HCEC 1CT (cell line): ENCODE measurements around the gene ZNF526.

ENCODE experiments used
- DNase-seq: peaks from one replicate; pipeline ENCODE4 v3.0.0-alpha.2; 2017

The ZNF526 gene

DNA sequence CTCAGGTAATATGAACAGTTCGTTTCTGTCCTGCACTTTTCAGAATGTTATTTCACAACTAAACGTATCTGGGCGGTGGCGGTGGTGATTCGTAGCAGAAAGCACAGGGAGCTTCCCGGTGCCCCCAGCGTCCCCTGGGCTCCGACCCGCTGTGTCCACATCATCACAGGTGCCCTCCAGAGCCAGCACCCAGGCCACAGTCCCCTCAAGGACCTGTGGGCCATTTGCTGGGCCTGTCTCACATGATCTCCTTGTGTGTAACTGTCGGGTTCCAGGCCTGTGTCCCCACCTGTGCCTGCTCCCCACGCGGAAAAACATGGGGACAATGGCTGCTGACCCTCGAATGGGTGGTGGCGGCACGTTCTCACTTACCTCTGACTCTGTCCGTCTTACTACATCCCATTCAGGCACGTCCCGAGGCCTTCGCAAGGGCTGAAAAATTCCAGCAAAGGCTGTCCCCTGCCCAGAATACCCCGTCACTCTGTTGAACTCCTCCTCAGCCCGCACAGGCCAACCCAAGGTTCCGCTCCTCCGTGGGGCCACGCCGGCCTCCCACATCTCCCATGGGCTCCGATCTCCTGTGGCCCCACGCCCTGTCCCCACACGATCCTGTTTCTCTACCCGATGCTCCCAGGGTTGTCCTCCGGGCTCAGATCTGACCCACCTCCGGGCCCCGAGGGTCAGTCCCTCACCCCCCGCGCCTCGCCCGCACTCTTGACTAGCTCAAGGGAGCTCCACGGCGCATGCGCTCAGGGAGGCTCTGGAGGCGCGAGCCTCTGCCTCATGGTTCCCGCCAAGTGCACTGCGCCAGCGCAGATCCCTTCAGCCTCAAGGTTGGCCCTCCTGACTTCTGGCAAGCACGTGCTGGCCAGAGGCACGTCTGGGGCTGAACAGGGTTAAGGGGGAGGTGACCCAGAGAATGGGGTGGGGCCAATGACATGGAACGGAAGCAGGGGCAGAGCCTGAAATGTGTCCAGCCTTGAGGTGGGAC is 23.8 kb upstream of the ZNF526 start:
- DNase-seq, result no peak

DNA sequence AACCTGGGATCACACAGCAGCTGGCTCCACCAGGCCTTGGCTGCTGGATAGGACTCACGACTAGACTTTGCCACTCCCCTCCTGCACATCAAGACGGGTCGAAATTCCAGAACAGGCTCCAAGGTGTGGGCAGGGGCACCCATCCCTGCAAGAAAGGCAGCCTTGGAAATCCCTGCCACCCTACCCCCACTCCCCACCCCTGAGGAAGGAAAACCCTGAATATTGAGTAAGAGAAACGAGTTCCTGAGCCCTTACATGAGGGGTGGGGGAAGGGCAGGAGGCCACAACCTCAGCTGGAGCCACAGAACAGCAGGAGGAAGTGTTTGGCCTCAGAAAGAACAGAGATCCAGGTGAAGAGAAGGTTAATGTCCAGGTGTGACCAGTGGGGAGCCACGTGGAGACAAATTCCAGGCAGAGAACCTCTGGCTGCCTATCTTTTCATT is 22.7 kb upstream of the ZNF526 start:
- no peak for DNase-seq

DNA sequence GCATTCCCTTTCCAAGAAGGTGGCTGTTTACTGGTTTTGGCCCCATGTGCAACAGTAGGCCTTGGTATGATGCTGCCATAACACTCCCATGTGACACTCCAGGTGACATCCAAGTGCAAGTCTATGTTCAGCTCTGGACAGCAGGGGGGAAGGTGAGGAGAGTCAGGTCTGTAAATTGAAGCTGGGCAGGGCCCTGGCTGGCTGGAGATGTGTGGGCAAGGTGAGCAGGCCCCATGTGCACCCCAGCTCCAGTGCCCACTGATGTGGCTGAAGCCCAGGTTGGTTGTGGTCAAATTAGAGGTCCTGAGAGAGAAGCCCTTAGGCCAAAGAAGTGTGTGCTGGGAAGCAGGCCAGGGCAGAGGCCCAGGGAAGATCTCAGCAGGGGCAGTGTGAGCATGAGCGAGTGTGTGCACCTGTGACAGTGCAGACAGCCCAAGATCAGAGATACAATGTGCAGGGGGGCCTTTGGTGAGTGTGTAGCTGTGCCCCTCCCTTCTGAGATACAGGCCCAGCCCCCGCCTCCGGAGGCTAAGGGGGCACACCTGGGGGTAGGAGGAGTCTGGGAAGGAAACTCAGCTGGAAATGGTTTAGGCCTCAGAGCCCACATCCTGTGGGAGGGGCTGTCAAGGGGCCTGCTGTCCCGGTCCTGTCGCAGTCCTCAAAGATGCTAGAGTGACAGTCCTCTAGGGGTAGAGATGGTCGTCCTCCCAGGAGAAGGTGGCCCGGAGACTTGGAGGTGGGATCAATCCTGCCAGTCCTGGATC is 21.3 kb upstream of the ZNF526 start:
- no peak for DNase-seq

DNA sequence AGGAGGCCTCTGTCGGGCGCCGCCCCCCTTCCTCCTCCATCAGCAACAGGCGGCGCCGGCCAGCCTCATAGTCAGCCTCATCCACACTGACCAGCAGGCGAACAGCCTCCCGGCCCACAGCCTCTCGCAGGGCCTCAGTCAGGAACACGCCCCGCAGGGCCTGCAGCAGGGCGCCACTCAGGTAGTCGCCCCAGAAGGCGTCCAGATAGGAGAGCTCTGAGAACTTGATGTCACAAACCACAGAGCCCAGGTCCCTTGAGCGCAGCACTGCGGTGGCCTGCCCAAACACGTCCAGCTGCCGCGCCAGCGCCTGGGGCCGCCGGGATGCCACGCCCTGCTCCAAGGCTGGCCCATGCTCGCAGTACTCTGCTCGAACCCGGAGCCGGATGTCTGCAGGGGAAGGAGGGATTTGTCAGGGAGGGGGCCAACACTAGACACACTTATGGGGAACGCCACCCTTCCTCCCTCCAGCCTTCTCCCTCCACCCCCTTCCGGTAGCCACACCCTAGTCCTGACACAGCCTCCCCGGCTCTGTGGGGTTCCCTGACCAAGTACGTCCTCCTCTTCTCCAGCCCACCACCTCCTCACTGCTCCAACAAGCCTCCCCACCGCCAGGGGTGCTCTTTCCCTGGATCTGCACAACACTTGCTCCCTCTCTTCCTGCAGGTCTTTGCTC is 20.5 kb upstream of the ZNF526 start:
- DNase-seq, result no peak

DNA sequence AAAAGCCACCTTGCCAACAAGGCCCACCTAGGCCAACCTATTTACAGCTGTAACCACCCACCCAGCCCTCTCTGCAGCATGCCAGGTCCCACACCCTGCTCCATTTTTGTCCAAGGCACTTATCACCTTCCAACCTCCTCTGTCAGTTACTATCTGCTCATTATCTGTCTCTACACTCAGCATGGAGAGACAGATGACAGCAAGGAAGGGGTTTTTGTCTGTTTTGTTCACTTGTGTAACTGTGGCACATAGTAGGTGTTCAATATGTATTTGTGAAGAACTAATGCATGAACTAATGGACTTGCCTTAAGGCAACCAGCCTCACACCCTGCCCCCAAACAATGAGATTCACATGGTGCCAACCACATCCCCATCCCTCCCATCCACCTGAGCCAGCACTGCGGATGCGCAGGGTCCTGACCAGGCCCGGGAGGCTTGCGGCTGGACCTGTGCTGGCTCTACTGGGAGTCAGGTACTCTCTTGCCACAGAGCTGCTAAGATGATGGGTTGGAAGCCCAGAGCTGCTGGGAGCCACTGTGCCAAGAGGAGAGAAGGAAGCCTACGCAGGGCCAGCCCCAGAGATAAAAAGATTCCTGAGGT is 19.9 kb upstream of the ZNF526 start:
- DNase-seq, result no peak

DNA sequence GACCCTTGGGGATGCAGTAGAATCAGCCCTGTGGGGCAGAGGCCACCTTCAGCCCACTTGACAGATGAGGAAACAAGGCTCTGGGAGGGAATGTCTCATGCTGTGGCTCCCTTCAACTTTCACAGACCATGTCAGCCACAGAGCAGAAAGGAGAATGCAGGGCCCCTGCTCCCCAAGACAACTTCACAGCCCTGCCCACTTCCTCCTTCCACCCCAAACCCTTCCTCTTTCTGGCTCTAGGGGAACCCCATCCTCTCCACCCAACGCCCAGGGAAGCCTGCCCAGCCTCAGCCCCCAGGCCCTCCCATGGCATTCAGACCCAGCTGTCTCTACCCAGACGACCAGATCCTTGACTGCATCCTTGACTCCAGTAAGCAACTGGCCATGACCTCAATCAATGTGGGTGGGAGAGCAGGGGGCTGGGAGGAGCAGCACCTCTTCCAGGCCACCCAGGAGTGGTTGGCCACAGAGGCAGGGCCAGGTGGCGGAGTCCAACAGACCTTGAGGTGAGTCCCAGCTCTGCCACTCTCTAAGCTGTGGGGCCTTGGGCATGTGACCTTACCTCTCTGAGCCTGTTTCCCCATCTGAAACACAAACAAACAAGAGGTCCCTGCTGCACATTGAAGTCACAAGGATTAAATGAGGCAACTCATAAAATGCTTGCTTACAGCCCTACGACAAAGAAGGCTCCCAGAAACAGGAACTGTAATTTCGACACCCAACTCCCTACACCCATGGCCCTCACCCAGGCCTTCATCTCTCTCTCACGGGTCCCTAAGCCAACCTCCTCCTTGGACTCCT is 18.4 kb upstream of the ZNF526 start:
- DNase-seq, result no peak

DNA sequence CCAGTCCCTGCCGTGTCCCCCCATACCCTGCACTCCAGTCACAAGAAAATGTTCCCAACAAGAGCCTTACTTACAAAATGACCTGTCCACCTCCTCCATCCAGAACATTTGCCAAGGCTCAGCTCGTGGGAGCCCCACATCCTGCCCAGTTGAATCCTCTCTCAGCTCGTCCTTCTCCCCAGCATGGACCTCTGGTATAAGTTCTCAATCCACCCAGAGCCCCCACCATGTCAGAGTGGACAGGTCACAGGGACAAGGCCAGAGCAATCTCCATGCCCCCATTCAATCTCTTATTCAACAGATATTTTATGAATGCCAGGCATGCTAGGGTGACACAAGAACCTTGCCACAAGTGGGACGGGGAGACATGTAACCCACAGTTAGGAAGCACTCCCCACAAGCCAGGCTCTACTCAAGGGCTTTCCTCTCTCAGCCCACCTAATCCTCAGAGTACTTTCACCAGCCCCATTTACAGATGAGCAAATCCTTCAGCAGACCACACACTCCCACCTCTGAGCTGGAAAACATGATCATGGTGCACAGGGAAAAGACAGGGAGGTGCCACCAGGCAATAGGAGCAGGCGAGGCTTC is 17.7 kb upstream of the ZNF526 start:
- DNase-seq, result no peak

DNA sequence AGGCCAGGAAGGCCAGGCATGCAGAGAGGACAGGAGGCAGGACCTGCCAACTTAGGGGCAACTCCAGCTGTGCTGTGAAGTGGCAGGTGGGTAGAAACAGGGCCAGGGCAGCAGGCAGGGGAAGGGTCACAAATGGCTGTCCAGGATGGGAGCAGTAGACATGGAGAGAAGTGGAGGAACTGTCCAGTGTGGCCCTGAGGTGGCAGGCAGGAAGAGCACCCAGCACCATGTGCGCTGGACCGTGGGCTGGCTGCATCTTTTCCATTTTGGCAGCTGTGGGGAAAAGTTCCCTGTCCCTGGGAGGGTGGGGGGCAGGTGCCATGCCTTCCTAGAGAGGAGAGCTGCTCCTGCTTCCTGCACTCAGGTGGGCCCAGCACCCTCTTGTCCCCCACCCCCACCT is 16.4 kb upstream of the ZNF526 start:
- no peak for DNase-seq

DNA sequence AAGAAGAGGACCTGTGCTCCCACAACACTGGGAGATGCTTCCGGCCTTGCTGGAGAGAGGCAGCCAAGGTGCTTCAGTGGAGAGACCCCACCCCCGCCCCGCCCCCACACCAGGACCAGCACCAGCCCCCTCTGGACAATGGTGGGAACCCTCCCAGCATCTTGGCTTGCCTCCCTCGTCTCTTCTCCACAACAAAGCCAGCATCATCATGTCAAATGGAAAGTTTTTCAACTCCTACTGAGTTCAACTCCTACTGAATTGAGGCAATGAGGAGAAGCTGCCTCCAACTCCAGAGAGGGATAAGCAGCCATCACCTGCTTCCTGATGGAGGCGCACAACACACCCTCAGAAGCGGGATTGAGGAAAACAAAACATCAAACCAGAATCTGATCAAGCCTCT is 15.4 kb upstream of the ZNF526 start:
- no peak for DNase-seq

DNA sequence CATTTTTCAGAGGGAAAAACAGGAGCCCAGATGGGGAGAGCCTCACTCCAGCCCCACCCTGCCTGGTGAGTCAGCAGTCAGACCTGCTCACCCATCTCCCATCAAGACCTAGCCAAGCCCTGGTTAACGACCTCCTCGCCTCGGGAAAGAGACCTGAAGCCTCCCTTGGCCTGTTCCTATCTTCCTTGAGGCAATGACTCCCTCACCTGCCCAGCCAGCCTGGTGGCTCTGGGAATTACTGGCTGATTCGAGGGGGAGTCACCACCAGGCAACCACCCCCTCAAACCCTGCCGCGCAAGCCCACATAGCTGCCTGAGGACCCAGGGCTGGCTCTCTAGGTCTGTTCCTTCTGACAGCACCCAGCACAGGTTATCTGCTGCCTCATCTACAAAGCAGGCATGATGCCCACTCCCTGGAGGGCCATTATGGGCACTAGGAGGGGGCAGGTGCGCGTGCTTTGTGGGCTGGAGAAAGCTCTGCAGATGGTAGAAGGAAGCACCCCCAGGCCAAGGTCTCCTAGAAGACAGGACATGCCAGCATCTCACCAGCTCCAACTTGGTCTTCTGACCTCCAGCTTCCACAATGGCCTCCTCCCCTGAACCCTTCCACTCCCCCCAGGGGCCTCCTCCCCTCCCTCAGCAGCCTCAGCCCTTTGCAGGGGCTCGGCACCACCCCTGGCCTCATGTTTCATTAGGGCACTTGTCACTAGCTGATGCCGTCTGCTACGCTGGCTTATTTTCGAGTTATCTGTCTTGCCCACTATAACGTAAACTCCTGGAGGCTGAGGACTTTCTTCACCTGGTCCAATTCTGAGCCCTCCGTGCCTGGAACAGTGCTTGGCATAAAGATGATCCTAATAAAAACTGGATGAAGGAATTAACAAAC is 13.0 kb upstream of the ZNF526 start:
- DNase-seq, result peak; percentile 45

DNA sequence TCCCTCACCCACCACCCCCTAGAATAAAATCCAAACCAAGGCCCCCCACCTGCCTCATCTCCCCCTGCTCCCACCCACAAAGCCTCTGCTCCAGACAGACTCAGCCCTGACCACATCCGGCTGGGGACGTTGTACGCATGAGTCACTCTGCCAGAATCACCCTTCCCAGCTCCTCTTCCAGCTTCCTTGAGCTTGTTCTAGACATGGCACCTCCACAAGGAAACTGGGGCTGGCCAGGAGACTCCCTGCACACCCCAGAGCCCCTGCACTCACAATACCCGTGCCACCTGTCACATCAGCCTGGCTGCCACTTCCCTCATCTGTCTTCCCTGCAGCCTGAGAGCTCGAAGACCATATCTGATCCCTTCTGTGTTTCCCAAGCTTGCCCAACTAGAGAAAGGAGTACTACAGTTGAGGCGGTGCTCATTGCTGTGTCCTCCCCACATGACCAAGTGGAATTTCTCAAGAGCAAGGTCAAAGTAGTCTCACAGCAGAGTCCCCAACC is 12.3 kb upstream of the ZNF526 start:
- DNase-seq, result peak; percentile 84

DNA sequence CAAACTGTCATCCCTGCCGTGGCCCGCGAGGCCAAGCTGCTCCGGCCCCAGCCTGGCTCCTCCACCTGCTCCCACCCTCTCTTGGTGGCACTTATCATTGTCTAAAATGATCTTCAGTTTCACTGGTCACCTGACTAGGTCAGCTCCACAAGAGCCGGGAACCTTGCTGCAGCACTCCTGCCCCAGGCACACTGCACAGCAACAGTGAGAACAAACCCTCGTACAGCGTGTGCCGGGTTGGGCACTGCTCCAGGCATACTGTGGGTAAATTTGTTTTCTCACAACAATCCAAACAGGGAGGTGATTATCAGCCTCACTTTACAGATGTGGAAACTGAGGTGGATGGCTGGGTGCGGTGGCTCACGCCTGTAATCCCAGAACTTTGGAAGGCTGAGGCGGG is 11.5 kb upstream of the ZNF526 start:
- DNase-seq, result no peak

DNA sequence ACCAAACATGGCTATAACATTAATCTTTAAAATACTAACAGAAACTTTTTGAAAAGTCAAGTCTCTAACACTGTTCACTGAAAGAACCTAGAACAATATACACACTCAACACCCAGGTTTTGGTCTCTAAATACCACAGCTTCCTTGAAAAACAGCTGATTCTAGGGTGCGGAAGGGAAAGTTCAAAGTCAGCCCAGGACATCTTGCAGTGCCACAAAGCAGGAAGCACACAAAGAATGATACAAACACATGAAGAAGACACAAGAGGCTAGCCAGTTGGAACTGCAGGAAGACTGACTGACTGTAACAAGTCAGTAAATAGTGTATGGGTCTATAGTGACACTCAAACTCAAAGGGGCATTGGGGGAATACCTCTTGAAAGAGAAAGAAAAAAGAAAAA is 7.2 kb upstream of the ZNF526 start:
- DNase-seq, result no peak

DNA sequence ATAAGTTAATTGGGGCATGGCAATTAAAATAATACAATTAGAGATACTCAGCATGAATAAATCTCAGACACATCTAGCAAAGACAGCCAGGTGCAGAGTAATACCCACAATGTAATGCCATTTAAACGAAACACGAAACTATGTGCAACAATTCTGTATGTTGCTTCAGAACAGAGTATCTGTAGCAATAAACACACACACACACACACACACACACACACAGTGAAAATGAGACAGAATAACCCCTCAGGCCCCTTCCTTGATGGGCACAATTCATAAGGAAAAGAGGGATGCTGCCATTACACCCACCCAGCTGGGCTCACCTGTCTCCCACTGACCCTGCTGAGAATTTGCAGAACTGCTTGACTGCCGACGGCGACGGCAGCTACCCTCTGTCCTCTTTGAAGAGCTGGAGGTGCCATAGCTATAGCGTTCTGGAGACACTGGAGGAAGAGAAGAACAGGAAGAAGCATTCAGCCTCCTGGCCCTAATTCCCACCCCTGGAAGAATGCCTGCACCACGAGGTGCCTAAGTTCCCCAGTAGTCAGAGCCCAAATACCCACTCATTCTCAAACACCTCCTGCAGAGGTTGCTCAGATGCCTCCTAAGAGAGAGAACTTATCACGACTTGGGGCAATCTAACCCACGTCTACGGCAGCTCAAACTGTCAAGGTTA is 5.2 kb upstream of the ZNF526 start:
- DNase-seq, result no peak

DNA sequence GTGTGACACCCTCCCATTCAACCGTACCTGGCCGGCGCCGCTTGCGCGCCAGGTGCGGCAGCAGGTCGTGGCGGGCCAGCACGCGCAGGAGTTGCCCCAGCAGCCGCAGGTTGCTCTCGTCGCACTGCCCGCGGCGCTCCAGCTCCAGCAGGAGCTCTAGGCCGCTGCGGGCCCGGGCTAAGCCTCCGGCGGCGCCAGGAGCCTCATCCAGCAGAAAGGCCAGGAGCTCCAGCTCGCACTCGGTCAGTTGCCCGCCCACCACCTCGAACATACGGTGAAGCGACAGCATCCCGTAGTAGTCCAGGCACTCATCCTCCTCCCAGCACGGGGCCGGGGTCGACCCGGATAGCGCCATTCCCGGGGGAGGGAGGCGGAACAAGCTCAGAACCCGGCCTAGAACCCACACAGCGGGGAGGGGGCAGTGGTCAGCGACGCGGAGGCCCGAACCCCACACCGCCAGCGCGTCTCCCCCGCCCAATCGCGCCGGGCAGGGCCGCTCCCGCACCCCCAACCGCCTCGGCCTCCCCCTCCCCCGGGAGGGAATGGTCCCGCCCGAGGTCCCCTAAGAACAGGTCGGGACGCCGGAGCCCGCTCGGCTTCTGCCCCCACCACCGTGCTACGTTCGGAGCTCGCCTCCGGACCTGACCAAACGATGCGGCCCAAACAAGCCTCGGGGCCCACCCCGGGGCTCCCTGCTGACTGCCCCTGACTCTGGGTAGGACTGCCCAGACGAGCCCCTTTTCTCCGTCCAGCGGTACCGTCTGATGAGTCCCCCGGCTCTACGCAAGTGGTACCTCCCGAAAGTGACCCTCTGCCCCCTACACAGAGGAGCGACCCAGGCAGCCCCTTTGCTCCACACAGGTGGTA is 3.2 kb upstream of the ZNF526 start:
- DNase-seq, result peak; percentile 23

DNA sequence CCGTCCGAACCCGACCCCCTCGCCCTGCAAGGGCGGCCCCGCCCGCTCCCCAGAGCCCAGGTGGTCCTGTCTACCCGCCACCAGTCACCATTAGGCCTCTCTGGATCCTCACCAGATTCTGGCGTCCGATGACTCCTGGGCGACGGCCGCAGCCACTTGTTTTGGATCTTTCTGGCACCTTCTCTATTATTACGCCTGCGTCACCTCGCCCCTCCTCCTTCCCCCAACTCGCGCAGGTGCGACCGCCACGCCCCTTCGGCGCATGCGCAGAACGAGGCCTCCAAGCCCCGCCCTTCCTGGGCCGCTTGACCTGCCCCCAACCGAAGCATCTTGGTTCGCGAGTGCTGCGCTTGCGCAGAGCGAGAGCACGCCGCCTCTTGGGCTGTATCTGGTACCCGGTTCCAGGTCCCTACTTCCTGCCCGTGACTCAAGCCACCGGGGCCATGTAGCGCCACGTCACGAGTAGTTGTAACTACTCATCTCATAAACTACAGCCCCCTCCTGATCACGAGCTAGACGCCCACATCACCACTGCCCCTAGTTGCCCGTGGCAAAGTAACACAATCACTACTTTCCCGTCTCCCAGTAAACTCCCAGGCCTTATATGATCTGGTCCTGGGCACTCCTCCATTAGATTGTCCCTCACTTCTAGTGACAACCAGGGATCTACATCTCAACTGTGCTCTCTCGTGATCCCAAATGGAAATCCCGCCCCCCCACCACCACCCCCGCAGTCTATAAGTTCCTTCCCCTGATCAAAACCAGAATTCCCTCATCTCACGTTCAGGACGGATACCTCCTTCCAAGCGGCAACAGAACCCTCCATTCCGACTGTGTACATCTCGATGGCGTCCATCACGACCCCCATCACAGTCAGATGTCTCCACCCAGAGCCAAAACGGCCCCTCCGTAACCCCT is 2.3 kb upstream of the ZNF526 start, which contains the start of gene DEDD2:
Gene DEDD2, minus strand, starts transcription at position 158 of the 918 bp plus-strand sequence. CDS start 670 bp downstream, outside the sequence.
- peak; percentile 97 for DNase-seq

DNA sequence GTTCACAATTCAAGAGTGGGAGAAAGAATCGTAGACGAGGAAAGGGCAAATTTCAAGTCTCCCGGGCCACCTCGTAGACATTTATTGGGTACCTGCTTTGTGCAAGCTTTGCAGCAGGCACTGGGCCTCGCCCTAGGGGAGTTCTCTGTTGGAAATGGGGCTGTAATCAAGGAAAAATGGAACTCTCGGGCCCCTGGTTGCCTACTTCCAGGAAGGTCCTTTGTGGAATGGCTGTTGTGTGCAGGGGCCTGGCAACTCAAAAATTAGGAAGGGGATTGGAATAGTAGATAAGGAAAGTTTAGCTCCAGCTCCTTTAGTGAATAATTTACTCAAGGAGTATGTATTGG is 612 bp downstream of the ZNF526 start:
- no peak for DNase-seq
